Panc1 (cell line): ENCODE data around the gene ITGAV. TPM values are rescaled to one million over a fixed set of nuclear protein-coding genes. Genes with fewer than 3 reads are reported as not detected.

Experiments
- ATAC-seq: fragments of 200-7000 bp; cut with Tn5 transposase; 2 replicates; pipeline ENCODE4 v1.9.1; 2020; ENCODE audit warnings: mild to moderate bottlenecking, moderate library complexity
- BruUV-seq: library from RNA; stranded (reverse); fragments of 400-500 nt; replicated peaks from 2 replicates; lab custom pipeline; 2021; lab: Mats Ljungman, UMichigan
- CTCF ChIA-PET: fragments of 300-600 bp; sonication (Branson Sonifier 250); formaldehyde crosslinking; loops from one replicate; lab custom pipeline; 2022; ENCODE audit warnings: antibody characterized with exemption; lab: Charles Lee
- POLR2A ChIA-PET: fragments of 300-600 bp; sonication (Branson Sonifier 250); formaldehyde crosslinking; loops from one replicate; lab custom pipeline; 2022; ENCODE audit warnings: antibody characterized with exemption; lab: Charles Lee
- DNase-seq: peaks from one replicate; pipeline ENCODE4 v3.0.0-alpha.2; 2010; ENCODE audit warnings: low read depth, low spot score
- H3K27ac ChIP-seq: 2 replicates; pipeline ENCODE4 v1.5.1; 2011; ENCODE audit warnings: mild to moderate bottlenecking, low read length, inconsistent platforms
- H3K27me3 ChIP-seq: fragments of 200-500 bp; sonication (Bioruptor generic); 2 replicates; pipeline ENCODE4 v1.6.0; 2014; ENCODE audit warnings: low read length, inconsistent platforms; ENCODE audit not compliant: control insufficient read depth, insufficient read depth
- H3K36me3 ChIP-seq: fragments of 200-500 bp; sonication (Bioruptor generic); 2 replicates; pipeline ENCODE4 v1.5.1; 2014; ENCODE audit warnings: inconsistent platforms, mild to moderate bottlenecking, low read length, moderate library complexity; ENCODE audit not compliant: control insufficient read depth, insufficient read depth
- H3K4me1 ChIP-seq: 2 replicates; pipeline ENCODE4 v1.5.1; 2011; ENCODE audit warnings: inconsistent platforms, mild to moderate bottlenecking, low read length, moderate library complexity; ENCODE audit not compliant: control insufficient read depth, insufficient read depth
- H3K4me3 ChIP-seq, 2 experiments: 2 replicates each; pipeline ENCODE4 v1.5.1; 2011 to 2012; ENCODE audit warnings: low read depth in 2 of 2, low read length in 2 of 2, mild to moderate bottlenecking in 2 of 2, inconsistent platforms in 1 of 2, moderate library complexity in 1 of 2
- H3K9me3 ChIP-seq: fragments of 200-500 bp; sonication (Bioruptor generic); 2 replicates; pipeline ENCODE4 v1.5.1; 2014; ENCODE audit warnings: low read depth, mild to moderate bottlenecking, inconsistent platforms, low read length, moderate library complexity; ENCODE audit not compliant: control insufficient read depth, insufficient read depth
- POLR2AphosphoS5 ChIP-seq: IDR thresholded peaks from 2 replicates; pipeline ENCODE4 v1.6.1; 2012; ENCODE audit warnings: mild to moderate bottlenecking, low read depth, low read length, moderate library complexity
- SIN3A ChIP-seq: IDR thresholded peaks from 2 replicates; pipeline ENCODE4 v1.6.1; 2012; ENCODE audit warnings: low read depth, mild to moderate bottlenecking, low read length, moderate library complexity, borderline replicate concordance; ENCODE audit not compliant: insufficient read depth
- TCF7L2 ChIP-seq: IDR thresholded peaks from 2 replicates; pipeline ENCODE4 v1.6.1; 2011; ENCODE audit warnings: mild to moderate bottlenecking, low read depth, low read length, inconsistent platforms
- in situ Hi-C: cut with HindIII; loops from 2 replicates; pipeline ENCODE4 v1.10.0; 2016; ENCODE audit warnings: low sequenced_read_pairs, low pct_unique_long_range_greater_than_20kb
- intact Hi-C: fragments of 100-400 bp; cut with micrococcal nuclease; formaldehyde crosslinking; loops from one replicate; pipeline ENCODE4 v1.10.0; 2022; ENCODE audit not compliant: unreplicated experiment
- total RNA-seq: library from RNA; stranded (reverse); gene quantifications from one replicate; pipeline ENCODE4 v1.2.1, GENCODE V29; 2021; ENCODE audit not compliant: unreplicated experiment
- TF ChIP-seq, protein P1 (sequence below), 2 experiments: IDR thresholded peaks; 2 replicates each; pipeline ENCODE4 v1.6.1; 2011 to 2012; ENCODE audit warnings: low read depth in 2 of 2, control low read depth in 1 of 2, low read length in 1 of 2, mild to moderate bottlenecking in 1 of 2, moderate library complexity in 1 of 2; ENCODE audit not compliant: insufficient read depth in 1 of 2
- TF ChIP-seq, protein P2 (sequence below): fragments of 450-650 bp; IDR thresholded peaks from 2 replicates; pipeline ENCODE4 v1.5.1; 2017; ENCODE audit warnings: mild to moderate bottlenecking

The ITGAV gene
- total RNA-seq, 1 experiment from 2014 or later = 218 TPM

DNA sequence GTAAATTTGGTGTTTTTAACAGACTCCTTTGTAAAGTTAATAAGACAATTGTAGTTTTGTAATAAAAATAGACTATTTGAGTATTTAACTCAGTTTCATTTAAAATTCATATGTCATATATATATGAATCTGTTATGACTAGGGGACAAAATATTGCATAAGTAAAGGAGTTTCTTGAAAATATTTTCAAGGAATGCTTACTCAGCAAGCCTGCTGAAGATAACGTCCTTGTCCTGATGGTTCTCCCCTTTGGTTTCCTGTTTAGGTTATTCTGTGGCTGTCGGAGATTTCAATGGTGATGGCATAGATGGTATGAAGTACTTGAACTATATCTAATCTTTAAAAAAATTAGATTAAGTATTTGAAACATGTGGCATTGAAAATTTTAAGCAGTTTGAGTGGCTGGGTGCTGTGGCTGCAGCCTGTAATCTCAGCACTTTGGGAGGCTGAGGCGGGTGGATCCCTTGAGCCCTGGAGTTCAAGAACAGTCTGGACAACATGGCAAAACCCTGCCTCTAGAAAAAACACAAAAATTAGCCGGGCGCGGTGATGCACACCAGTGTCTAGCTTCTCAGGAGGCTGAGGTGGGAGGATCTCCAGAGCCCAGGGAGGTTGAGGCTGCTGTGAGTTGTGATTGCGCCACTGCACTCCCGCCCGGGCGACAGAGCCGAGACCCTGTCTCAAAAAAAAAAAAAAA lies 47.1 kb downstream of the ITGAV start:
- no peak overlapping the region for H3K27ac ChIP-seq
- intact Hi-C loops (no loop called here), in situ Hi-C loops (no loop called here)
- ChIA-PET CTCF (no interaction called here), POLR2A (no interaction called here)
- no peak for DNase-seq
- no peak for TF ChIP-seq POLR2AphosphoS5
- TF ChIP-seq, protein P1, sequence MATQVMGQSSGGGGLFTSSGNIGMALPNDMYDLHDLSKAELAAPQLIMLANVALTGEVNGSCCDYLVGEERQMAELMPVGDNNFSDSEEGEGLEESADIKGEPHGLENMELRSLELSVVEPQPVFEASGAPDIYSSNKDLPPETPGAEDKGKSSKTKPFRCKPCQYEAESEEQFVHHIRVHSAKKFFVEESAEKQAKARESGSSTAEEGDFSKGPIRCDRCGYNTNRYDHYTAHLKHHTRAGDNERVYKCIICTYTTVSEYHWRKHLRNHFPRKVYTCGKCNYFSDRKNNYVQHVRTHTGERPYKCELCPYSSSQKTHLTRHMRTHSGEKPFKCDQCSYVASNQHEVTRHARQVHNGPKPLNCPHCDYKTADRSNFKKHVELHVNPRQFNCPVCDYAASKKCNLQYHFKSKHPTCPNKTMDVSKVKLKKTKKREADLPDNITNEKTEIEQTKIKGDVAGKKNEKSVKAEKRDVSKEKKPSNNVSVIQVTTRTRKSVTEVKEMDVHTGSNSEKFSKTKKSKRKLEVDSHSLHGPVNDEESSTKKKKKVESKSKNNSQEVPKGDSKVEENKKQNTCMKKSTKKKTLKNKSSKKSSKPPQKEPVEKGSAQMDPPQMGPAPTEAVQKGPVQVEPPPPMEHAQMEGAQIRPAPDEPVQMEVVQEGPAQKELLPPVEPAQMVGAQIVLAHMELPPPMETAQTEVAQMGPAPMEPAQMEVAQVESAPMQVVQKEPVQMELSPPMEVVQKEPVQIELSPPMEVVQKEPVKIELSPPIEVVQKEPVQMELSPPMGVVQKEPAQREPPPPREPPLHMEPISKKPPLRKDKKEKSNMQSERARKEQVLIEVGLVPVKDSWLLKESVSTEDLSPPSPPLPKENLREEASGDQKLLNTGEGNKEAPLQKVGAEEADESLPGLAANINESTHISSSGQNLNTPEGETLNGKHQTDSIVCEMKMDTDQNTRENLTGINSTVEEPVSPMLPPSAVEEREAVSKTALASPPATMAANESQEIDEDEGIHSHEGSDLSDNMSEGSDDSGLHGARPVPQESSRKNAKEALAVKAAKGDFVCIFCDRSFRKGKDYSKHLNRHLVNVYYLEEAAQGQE (IDR thresholded peaks at IDR 0.05; ENCODE audit: insufficient read depth in 1 of 2, low read depth in 2 of 2, low read length in 1 of 2) = no peak
- TF ChIP-seq SIN3A = no peak
- TF ChIP-seq TCF7L2 = no peak
- TF ChIP-seq, protein P2, sequence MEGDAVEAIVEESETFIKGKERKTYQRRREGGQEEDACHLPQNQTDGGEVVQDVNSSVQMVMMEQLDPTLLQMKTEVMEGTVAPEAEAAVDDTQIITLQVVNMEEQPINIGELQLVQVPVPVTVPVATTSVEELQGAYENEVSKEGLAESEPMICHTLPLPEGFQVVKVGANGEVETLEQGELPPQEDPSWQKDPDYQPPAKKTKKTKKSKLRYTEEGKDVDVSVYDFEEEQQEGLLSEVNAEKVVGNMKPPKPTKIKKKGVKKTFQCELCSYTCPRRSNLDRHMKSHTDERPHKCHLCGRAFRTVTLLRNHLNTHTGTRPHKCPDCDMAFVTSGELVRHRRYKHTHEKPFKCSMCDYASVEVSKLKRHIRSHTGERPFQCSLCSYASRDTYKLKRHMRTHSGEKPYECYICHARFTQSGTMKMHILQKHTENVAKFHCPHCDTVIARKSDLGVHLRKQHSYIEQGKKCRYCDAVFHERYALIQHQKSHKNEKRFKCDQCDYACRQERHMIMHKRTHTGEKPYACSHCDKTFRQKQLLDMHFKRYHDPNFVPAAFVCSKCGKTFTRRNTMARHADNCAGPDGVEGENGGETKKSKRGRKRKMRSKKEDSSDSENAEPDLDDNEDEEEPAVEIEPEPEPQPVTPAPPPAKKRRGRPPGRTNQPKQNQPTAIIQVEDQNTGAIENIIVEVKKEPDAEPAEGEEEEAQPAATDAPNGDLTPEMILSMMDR = no peak
- BruUV-seq = no TSS peak
- H3K27me3 ChIP-seq = no peaks in the 10 kb centered on the region
- H3K4me1 ChIP-seq = peaks cover 4% of the 10 kb centered on the region
- H3K4me3 ChIP-seq = no peak overlapping the region
- ATAC-seq = no peak
- peaks cover 39% of the 10 kb centered on the region for H3K36me3 ChIP-seq
- H3K9me3 ChIP-seq = no peaks in the 10 kb centered on the region

DNA sequence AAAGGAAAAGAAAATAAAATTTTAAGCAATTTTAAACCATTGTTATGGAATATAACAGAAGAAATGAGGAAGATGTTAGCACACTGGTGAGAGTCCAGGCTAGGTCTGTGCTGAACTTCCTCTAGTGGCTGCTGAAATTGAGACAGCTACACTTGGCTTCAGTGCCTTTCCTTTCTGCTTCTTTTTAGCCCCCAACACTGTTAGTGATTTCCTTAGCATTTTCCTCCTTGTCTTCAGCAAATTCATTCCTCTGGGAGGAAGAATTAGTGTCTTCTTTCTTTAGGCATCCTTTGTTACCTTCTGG lies 47.6 kb downstream of the ITGAV start:
- Histone ChIP-seq H3K4me1 (peaks cover 4% of the 10 kb centered on the region), H3K36me3 (peaks cover 42% of the 10 kb centered on the region), H3K4me3 (no peak overlapping the region), H3K27ac (no peak overlapping the region), H3K9me3 (no peaks in the 10 kb centered on the region), H3K27me3 (no peaks in the 10 kb centered on the region)
- in situ Hi-C loops = no loop called here
- intact Hi-C loops = no loop called here
- no TSS peak for BruUV-seq
- ChIA-PET CTCF (no interaction called here), POLR2A (no interaction called here)
- no peak for ATAC-seq
- DNase-seq = no peak
- TF ChIP-seq TCF7L2 (no peak), SIN3A (no peak), POLR2AphosphoS5 (no peak)
- TF ChIP-seq, protein P1 (IDR thresholded peaks at IDR 0.05; ENCODE audit: insufficient read depth in 1 of 2, low read depth in 2 of 2, low read length in 1 of 2) = no peak
- TF ChIP-seq, protein P2 = no peak
